ENCODE data around the gene TLE6.

GRCh38 chr19:3035542-3036118 lies 58.3 kb downstream of the TLE6 start:
- TF ChIP-seq, protein P1, sequence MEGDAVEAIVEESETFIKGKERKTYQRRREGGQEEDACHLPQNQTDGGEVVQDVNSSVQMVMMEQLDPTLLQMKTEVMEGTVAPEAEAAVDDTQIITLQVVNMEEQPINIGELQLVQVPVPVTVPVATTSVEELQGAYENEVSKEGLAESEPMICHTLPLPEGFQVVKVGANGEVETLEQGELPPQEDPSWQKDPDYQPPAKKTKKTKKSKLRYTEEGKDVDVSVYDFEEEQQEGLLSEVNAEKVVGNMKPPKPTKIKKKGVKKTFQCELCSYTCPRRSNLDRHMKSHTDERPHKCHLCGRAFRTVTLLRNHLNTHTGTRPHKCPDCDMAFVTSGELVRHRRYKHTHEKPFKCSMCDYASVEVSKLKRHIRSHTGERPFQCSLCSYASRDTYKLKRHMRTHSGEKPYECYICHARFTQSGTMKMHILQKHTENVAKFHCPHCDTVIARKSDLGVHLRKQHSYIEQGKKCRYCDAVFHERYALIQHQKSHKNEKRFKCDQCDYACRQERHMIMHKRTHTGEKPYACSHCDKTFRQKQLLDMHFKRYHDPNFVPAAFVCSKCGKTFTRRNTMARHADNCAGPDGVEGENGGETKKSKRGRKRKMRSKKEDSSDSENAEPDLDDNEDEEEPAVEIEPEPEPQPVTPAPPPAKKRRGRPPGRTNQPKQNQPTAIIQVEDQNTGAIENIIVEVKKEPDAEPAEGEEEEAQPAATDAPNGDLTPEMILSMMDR (IDR thresholded peaks at IDR 0.05; ENCODE audit: poor library complexity, severe bottlenecking) = no peak
- TF ChIP-seq EZH2 (IDR thresholded peaks at IDR 0.05; ENCODE audit: borderline replicate concordance, insufficient read depth, low read length, poor library complexity, severe bottlenecking) (no peak), POLR2AphosphoS5 (IDR thresholded peaks at IDR 0.05) (peak; percentile 45), REST (IDR thresholded peaks at IDR 0.05; ENCODE audit: borderline replicate concordance) (no peak), SMC3 (conservative IDR thresholded peaks at IDR 0.05; ENCODE audit: poor library complexity) (no peak), EP300 (conservative IDR thresholded peaks at IDR 0.05; ENCODE audit: poor library complexity, severe bottlenecking) (no peak), RAD21 (conservative IDR thresholded peaks at IDR 0.05) (no peak), TAF1 (IDR thresholded peaks at IDR 0.05; ENCODE audit: low read depth) (no peak)
